ENCODE measurements around the gene ZFYVE28. TPM values are rescaled to one million over a fixed set of nuclear protein-coding genes. Genes with fewer than 3 reads are reported as not detected.

ZFYVE28 gene
- total and polyA plus RNA-seq, 2 of the 8 experiments (the other 6 are each of a cell fraction or from before 2014, with no cell fraction given): 1.7 to 4.9 TPM

DNA sequence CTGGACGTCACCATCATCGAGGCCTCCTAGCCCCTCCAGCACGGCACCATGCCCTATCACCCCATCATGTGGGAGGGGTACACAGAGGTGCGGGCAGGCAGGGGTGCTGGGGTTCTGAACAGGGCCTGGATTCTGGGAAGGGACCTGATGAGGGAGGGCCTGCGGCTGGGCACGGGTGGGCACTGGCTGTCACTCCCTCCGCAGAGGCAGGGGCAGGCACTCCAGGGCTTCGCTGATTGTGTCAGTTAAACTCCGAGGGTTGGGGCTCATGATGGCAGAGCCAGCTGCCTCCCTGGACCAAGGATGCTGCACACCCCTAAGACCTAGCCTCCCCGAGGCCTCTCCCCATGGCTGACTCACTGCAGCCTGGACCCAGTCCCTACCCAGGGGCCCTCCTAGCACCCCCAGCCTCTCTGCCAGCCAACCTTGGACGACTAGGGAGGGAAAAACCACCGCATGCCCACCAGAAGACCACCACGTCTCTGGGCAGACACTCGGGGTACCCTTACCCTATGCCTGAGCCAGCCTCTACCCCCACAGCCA lies 45.9 kb downstream of the ZFYVE28 start:
- 87% methylated on average over 12 of the region's 14 CpGs; no CpG with 5 or more reads in 1 of the 2 experiments for WGBS, 2 experiments (ENCODE audit: extremely low coverage in 1 of 2, insufficient coverage in 1 of 2, insufficient read length in 1 of 2, insufficient replicate concordance in 2 of 2, low coverage in 1 of 2, low lambda C conversion rate in 2 of 2, missing lambda C conversion rate in 1 of 2)

More for the DNA sequence above, 45.9 kb downstream of the ZFYVE28 start:
- CTCF ChIA-PET (ENCODE audit: partially characterized antibody): interaction anchor here (1.1 kb wide), 1 partner anchor 12 kb away, joined by 3 read pairs; no protein-coding TSS in a partner anchor
- no peaks in the 10 kb centered on the region for H3K4me1 ChIP-seq (replicated peaks in 1 of 4; ENCODE audit: control insufficient read depth in 3 of 4, insufficient read depth in 4 of 4, low read length in 3 of 4)
- H3K18ac ChIP-seq (ENCODE audit: extremely low read depth, low read length): no peak overlapping the region
- no peak overlapping the region for H3K4ac ChIP-seq (replicated peaks; ENCODE audit: insufficient read length, low read depth, low read length)
- H3K4me2 ChIP-seq (ENCODE audit: insufficient read depth in 1 of 2, low read depth in 2 of 2, low read length in 2 of 2): no peak overlapping the region
- no peaks in the 10 kb centered on the region for H3K23me2 ChIP-seq (ENCODE audit: low read depth, low read length)
- H2AK5ac ChIP-seq (ENCODE audit: low read depth, low read length): no peak overlapping the region
- DNase-seq (ENCODE audit: low read depth in 1 of 2, low spot score in 2 of 2): no peak
- no peak overlapping the region for H2BK15ac ChIP-seq (ENCODE audit: low read length)
- no peak overlapping the region for H3K14ac ChIP-seq (ENCODE audit: insufficient read length)
- H3K4me3 ChIP-seq (ENCODE audit: extremely low read depth in 1 of 4, insufficient read depth in 2 of 4, low read depth in 3 of 4, low read length in 4 of 4): no peak overlapping the region
- POLR2A ChIA-PET (ENCODE audit: partially characterized antibody): no interaction called here
- no peak overlapping the region for H4K5ac ChIP-seq (ENCODE audit: insufficient read length, low read depth, low read length)
- H3K9me3 ChIP-seq (ENCODE audit: insufficient read depth in 2 of 2, low read depth in 1 of 2, low read length in 1 of 2): peaks cover 0 to 4% of the 10 kb centered on the region in 2 experiments; a peak in 3 of 4 replicates
- H2AFZ ChIP-seq (ENCODE audit: low read length): no peak overlapping the region
- no peak overlapping the region for H3K27ac ChIP-seq (ENCODE audit: low read depth, low read length)
- H3K56ac ChIP-seq (replicated peaks; ENCODE audit: insufficient read length, low read depth, low read length): no peak overlapping the region
- no peak overlapping the region for H2BK12ac ChIP-seq (ENCODE audit: low read depth, low read length)
- no peaks in the 10 kb centered on the region for H3K36me3 ChIP-seq (ENCODE audit: control insufficient read depth in 2 of 4, insufficient read depth in 4 of 4, low read length in 3 of 4)
- no peak overlapping the region for H2BK120ac ChIP-seq (replicated peaks; ENCODE audit: low read depth, low read length)
- no peaks in the 10 kb centered on the region for H4K20me1 ChIP-seq (replicated peaks in 1 of 2; ENCODE audit: control insufficient read depth in 1 of 2, insufficient read depth in 2 of 2, low read length in 2 of 2)
- no peak overlapping the region for H4K8ac ChIP-seq (ENCODE audit: extremely low read depth, insufficient read depth, low read length)
- no peaks in the 10 kb centered on the region for H3K79me2 ChIP-seq (ENCODE audit: control insufficient read depth in 1 of 2, insufficient read depth in 2 of 2, low read length in 2 of 2)
- no peak for TF ChIP-seq ZNF274 (IDR thresholded peaks at IDR 0.05; ENCODE audit: borderline replicate concordance, extremely low read depth, low read length)
- TF ChIP-seq BRCA1 (IDR thresholded peaks at IDR 0.05; ENCODE audit: low read depth, low read length): no peak
- no peak for TF ChIP-seq CEBPB (IDR thresholded peaks at IDR 0.05; ENCODE audit: low read depth, low read length)
- no peak for TF ChIP-seq BACH1 (IDR thresholded peaks at IDR 0.05; ENCODE audit: low read length)
- TF ChIP-seq SIRT6 (IDR thresholded peaks at IDR 0.05; ENCODE audit: low read length): no peak
- TF ChIP-seq SP1 (IDR thresholded peaks at IDR 0.05; ENCODE audit: low read depth, low read length): no peak
- TF ChIP-seq POU5F1 (IDR thresholded peaks at IDR 0.05; ENCODE audit: low read depth, low read length): no peak
- TF ChIP-seq EZH2 (IDR thresholded peaks at IDR 0.05; ENCODE audit: low read depth, low read length, severe bottlenecking): no peak
- H3K27me3 ChIP-seq (replicated peaks in 1 of 4; ENCODE audit: control insufficient read depth in 3 of 4, extremely low read depth in 1 of 4, insufficient read depth in 3 of 4, low read length in 3 of 4): no peaks in the 10 kb centered on the region
- no peak overlapping the region for H2BK5ac ChIP-seq (ENCODE audit: low read depth, low read length)
- H4K91ac ChIP-seq (replicated peaks; ENCODE audit: insufficient read length, low read length): no peak overlapping the region
- no peak overlapping the region for H3K23ac ChIP-seq (ENCODE audit: insufficient read length)
- no peak overlapping the region for H3K9ac ChIP-seq (replicated peaks in 1 of 4; ENCODE audit: extremely low read depth in 1 of 4, low read depth in 3 of 4, low read length in 3 of 4)
- no peak for FAIRE-seq
- no peaks in the 10 kb centered on the region for H3K79me1 ChIP-seq (ENCODE audit: low read depth, low read length)
- no peak overlapping the region for H2BK20ac ChIP-seq (ENCODE audit: low read length)

Measured in H1 (cell line).